OCI-M2 (cell line): ENCODE measurements around the gene KLHDC3.
A peak's percentile ranks its signal among the peaks of the same experiment; 100 is the strongest.

Experiments
- DNase-seq: peaks from one replicate; lab custom pipeline; 2025; ENCODE audit not compliant: unreplicated experiment; lab: John Stamatoyannopoulos, UW

Gene KLHDC3

DNA sequence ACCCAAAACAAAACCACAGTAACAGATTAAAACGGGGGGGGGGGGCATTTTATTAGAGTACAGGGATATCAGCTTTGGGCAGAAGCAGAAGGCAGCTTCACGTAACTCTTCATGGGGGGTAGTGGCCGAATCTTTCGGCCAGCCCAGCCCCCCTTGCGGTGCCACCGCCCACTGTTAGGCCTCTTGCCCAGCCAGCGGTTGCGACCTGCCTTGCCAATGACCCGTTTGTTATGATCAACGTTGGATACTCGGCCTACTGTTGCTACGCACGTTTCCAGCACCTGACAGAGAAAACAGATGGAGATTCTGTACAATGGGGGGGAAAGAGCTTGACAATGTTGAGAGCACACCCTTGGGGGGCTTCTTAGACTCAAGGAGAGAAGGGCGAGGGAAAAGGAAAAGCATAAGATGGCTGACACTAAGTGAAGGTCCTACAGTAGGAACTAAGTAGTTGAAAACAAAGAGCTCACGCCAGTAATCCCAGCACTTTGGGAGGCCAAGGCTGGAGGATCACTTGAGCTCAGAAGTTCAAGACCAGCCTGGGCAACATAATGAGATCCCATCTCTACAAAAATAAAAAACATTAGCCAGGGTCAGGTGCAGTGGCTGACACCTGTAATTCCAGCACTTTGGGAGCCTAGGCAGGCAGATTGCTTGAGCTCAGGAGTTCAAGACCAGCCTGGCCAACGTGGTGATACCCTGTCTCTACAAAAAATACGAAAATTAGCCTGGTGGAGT is 40.3 kb downstream of the KLHDC3 start:
- no peak for DNase-seq

DNA sequence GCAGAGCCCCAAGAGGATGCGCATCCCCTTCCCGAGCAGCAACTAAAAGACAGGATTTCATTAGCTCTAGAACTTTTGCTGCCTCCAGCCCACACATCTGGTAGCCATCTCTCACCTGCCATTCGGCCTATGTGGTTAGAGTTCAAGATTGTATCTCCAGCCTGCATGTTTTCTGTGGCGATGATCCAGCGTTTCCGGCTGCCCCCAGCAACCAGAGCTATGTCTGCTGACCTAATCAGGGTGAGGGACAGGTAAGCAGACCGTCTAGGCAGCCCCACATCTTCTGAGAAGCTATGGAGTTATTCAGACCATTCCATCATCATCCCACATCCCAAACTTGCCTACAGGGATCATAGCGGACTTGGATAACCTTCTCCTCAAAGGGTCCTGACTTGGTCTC is 41.9 kb downstream of the KLHDC3 start:
- no peak for DNase-seq

DNA sequence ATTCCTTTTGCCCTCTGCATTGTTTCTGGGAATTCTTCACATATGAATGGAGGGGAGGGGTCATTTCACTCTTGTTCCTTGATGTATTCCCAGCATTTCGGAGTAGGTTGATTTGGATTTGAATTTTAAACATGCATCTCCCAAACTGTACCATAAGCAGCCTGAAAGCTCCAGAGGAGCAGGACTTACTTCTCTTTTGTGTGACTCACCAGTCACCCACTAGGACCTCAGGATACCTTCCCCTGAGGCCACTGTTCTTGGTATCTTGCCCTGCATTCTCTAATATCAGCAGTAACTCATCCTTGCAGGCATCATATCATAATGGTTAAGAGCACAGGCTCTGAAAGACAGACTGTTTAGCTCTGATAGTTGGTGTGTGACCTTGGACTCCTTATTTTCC is 44.5 kb downstream of the KLHDC3 start:
- no peak for DNase-seq

DNA sequence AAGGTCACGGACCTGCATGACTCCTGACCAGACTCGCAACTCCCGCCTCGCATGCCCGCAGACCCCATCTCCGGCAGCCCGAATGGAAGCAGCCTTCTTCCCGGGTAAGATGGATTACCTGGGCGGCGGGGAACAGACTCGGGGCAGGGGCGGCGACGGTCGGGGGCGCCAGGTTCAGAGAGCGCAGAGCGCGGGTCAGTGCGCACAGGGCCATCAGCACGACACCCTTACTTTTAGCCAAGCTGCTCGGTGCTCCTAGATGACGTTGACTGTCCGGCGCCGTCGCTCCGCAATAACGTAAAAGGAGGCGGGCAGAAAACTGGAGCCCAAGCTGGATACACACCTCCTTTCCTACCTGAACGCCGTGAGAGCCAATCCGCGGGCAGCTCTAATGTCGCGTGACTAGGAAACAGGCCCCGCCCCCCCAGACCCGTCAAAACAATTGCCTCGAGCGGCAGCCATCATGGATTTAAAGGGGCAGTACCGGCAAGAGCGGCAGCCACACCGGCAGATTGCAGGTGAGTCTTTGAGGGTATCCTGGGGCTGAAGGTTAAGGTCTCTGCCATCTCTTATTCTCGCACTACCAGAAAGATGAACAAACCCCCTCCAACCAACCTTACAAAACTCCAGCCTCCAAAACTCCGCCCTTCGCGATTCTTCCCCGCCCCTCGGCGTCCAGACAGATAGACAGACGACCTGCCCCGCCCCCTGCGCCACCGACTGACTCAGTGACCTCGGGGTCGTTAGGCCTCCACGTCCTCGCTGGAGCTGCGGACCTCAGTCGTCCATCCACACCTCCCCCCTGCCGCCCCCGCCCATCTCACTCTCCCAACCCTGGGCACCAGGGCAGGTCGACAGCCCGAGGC is 45.4 kb downstream of the KLHDC3 start, which contains the start of the genes KLC4 and MRPL2:
TSS of gene KLC4 (plus strand) at position 464 of the 866 bp plus-strand sequence. CDS start 1,705 bp downstream, outside the sequence.
TSS of gene MRPL2 (minus strand) at position 267 of the 866 bp plus-strand sequence. CDS start at position 214, 53 bp downstream.
- peak; percentile 92 for DNase-seq

DNA sequence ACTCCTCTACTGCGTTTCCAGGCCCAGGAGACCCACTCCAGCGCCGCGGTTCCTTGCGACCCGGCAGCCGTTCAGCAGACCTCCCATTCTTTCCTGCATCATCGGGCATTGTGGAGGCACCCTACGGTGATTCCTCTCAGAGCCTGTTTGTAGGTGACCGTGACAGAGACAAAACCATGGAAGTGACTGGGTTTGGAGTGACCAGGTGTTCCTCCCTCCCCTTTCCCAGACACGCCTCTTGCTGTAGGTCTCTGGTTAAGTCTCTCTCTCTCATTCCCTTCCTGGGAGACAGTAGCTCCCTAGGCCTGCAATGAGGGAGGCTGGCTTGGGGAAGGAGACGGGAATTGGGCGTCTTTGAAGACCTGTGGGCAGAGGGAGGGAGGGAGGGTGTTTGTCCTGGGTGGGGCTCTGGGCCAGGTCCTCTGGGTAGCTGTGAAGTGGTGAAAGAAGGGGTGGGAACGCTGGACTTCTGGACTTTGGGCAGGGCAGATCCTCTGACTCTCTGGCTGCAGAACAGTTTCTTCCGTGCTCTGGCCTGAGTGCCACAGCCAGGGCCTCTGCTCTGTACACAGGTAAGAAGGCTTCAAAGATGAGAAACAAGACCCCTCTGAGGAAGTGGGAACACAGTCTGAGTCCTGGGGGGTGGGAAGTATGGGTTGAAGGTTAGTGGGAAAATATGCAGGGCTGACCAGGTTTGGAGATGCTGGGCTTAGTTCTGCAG is 46.1 kb downstream of the KLHDC3 start:
- DNase-seq: no peak

DNA sequence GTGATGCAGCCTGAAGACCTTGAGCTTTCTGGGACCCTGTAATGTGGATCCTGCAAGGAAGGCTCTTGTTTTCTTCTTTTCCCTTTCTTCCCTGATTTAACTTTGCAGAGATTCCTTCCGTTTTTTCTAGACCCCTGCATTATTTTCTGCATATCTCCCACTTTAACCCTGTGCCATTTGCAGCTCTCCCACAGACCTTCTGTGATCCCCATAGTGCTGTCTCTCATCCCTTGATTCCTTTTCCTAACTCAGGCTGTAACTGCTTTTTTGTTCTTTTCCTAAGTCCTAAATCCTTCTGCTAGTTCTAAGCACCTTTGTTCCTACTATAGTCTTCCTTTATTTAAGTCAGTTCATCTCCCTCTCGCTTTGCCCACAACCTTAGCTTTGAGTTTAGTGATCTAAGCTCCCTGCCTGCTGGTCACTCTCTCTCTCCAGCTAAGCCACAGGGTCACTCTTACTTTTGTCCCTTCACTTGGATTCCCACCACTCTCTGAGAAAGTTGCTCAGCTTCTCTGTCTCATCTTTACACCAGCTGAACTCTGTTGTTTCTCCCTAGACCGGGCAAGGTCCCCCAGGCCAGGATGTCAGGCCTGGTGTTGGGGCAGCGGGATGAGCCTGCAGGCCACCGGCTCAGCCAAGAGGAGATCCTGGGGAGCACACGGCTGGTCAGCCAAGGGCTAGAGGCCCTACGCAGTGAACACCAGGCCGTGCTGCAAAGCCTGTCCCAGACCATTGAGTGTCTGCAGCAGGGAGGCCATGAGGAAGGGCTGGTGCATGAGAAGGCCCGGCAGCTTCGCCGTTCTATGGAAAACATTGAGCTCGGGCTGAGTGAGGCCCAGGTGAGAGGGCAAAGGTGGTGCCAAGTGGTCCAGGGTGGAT is 46.9 kb downstream of the KLHDC3 start:
- DNase-seq: no peak

DNA sequence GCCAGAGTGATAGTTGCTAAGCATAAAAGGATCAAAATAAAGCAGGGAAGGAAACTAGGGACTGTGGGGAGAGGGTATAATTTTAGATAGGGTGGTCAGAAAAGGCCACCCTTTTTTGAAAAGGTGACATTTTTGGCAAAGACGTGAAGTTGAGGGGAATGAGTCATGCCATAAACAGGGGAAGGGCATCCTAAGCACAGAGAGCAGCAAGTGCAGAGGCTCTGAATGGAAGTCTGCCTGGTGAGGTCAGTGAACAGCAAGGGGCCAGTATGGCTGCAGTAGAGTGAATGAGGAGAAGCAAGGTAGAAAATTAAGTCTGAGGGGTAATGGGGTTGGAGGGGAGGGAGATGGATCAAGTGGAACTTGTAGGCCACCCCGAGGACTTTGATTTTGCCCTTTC is 47.8 kb downstream of the KLHDC3 start:
- DNase-seq: no peak

DNA sequence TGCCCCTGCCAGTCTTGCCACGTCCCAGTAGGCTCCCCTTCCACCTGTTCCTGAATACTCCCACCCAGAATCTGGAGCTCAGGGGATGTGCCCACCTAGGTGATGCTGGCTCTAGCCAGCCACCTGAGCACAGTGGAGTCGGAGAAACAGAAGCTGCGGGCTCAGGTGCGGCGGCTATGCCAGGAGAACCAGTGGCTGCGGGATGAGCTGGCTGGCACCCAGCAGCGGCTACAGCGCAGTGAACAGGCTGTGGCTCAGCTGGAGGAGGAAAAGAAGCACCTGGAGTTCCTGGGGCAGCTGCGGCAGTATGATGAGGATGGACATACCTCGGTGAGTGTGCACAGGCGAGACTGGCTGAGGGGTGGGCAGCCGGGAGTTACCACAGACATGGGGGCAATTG is 48.8 kb downstream of the KLHDC3 start:
- no peak for DNase-seq

DNA sequence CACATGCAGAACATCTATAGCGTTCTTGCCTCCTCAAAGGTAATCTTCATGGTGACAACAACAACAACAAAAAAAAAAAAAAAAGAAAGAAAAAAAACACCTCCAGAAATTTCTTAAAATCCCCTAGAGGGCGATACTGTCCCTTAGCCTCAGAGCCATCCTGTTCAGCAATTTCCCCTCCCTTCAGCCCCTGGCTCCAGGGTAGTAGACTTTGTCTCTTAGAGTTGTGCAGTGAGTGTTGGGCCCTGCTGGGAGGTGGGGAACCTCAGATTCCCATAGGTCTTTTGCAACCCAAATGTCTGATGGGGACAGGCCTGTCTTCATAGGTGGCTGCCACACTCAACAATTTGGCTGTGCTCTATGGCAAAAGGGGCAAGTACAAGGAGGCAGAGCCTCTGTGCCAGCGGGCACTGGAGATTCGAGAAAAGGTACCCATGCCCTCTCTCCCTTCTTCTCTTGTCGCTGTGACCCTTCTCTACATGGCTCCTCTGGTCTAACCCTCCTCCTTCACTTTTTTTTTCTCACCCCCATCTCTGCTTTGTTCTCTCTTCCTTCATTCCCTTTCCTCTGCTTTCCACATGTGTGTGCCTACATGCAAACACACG is 56.1 kb downstream of the KLHDC3 start:
- DNase-seq: no peak
